HG03025 (cell line): Measurements from ENCODE around the gene CAV3.

Experiments used
- ATAC-seq: cut with Tn5 transposase; IDR thresholded peaks from one replicate; pipeline ENCODE4 v1.9.1; 2021; ENCODE audit warnings: mild to moderate bottlenecking, moderate library complexity; ENCODE audit not compliant: unreplicated experiment, low FRiP score

CAV3 gene

GRCh38 chr3:8780279-8780678, 46.7 kb downstream of the CAV3 start:
- ATAC-seq, result no peak

GRCh38 chr3:8784676-8785435, 51.3 kb downstream of the CAV3 start:
- ATAC-seq, result no peak

DNA sequence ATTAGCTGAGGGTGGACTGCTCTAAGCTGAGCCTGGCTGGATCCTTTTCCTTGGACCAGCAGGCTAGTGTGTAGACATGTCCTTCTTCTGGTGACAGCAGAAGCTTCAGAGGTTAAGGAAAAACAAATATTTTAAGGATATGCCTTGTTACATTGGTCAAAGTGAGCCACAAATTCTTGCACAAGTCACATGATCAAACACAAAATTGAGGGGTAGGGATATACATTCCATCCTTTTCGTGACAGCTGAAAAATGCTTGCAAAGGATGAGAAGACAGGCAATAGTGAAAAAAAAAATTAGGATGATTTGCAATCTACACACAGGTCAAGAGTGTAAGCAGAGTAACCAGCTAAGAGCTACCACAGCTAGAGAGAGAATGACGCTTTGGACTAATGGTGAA, 56.9 kb downstream of the CAV3 start:
- no peak for ATAC-seq

DNA sequence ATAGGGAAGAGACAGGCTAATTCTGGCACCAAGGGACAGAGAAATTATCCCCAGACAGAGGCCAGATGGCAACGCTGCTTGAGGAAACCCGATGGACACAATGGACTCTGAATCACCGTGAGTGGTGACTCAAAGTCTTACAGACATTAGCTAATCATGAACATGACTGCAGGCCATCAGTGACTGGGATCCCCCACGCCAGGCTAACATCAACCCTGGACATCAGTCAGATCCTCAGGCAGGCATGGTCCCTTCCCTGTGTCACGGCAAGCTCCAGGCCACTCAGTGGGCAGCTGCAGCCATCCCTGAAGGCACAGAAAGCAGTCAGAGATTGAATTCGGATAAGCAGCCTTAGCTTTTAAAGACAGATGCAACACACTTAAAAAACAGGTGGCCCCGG, 59.6 kb downstream of the CAV3 start:
- ATAC-seq, result no peak

DNA sequence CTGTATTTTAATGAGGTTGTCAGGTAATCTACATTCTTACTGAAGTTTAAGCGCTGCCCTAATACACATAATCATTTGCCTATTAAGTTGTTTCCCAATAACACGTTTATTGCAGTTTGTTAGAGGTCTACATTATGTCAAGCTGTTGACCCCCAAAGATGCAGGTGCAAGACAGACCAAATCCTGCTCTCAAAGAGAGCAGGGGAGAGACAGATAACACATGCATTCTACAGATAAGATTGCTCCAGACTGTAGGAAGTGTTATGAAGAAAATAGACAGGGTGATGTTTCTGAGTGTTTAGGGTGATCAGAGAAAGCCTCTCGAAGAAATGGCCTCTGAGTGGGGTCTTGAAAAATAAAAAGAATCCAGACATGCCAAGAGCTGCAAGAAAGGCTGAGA, 60.6 kb downstream of the CAV3 start:
- no peak for ATAC-seq
